ENCODE data around the gene RFC5.
A peak's percentile ranks its signal among the peaks of the same experiment; 100 is the strongest.

Gene RFC5

GRCh38 chr12:118034429-118035189 is 18.1 kb downstream of the RFC5 start:
- H3K36me3 ChIP-seq (ENCODE audit: control insufficient read depth in 2 of 2, insufficient read depth in 2 of 2, low read length in 2 of 2) = peaks cover 57 to 62% of the 10 kb centered on the region in 2 donors

GRCh38 chr12:118035190-118036041 is 18.9 kb downstream of the RFC5 start:
- peaks cover 56 to 60% of the 10 kb centered on the region in 2 donors for H3K36me3 ChIP-seq (ENCODE audit: control insufficient read depth in 2 of 2, insufficient read depth in 2 of 2, low read length in 2 of 2)

More at GRCh38 chr12:118034429-118035189, 18.1 kb downstream of the RFC5 start:
- H3K27me3 ChIP-seq (ENCODE audit: control insufficient read depth in 1 of 2, insufficient read depth in 2 of 2, low read length in 2 of 2) = no peaks in the 10 kb centered on the region
- H3K9me3 ChIP-seq (ENCODE audit: control insufficient read depth in 2 of 2, low read length in 2 of 2) = no peaks in the 10 kb centered on the region
- H3K4me1 ChIP-seq (ENCODE audit: control insufficient read depth, insufficient read depth, low read length) = no peaks in the 10 kb centered on the region
- H3K27ac ChIP-seq (ENCODE audit: low read length) = no peak overlapping the region
- no peak overlapping the region for H3K4me3 ChIP-seq (ENCODE audit: low read length in 2 of 2)
- H3K9ac ChIP-seq (ENCODE audit: low read length in 2 of 2) = peak overlapping the region in 1 of 2 donors; percentile 37

GRCh38 chr12:118036672-118037411 is 20.3 kb downstream of the RFC5 start:
- no peaks in the 10 kb centered on the region for H3K9me3 ChIP-seq (ENCODE audit: control insufficient read depth in 2 of 2, low read length in 2 of 2)
- H3K4me1 ChIP-seq (ENCODE audit: control insufficient read depth, insufficient read depth, low read length) = no peaks in the 10 kb centered on the region
- no peak overlapping the region for H3K27ac ChIP-seq (ENCODE audit: low read length)
- no peak overlapping the region for H3K9ac ChIP-seq (ENCODE audit: low read length in 2 of 2)
- H3K4me3 ChIP-seq (ENCODE audit: low read length in 2 of 2) = no peak overlapping the region
- peaks cover 62 to 64% of the 10 kb centered on the region in 2 donors for H3K36me3 ChIP-seq (ENCODE audit: control insufficient read depth in 2 of 2, insufficient read depth in 2 of 2, low read length in 2 of 2)
- H3K27me3 ChIP-seq (ENCODE audit: control insufficient read depth in 1 of 2, insufficient read depth in 2 of 2, low read length in 2 of 2) = no peaks in the 10 kb centered on the region

More at GRCh38 chr12:118035190-118036041, 18.9 kb downstream of the RFC5 start:
- H3K27ac ChIP-seq (ENCODE audit: low read length) = no peak overlapping the region
- no peak overlapping the region for H3K9ac ChIP-seq (ENCODE audit: low read length in 2 of 2)
- H3K9me3 ChIP-seq (ENCODE audit: control insufficient read depth in 2 of 2, low read length in 2 of 2) = no peaks in the 10 kb centered on the region
- H3K27me3 ChIP-seq (ENCODE audit: control insufficient read depth in 1 of 2, insufficient read depth in 2 of 2, low read length in 2 of 2) = no peaks in the 10 kb centered on the region
- no peak overlapping the region for H3K4me3 ChIP-seq (ENCODE audit: low read length in 2 of 2)
- no peaks in the 10 kb centered on the region for H3K4me1 ChIP-seq (ENCODE audit: control insufficient read depth, insufficient read depth, low read length)

- Histone ChIP-seq H3K4me3 (ENCODE audit: low read length in 2 of 2) (no peak overlapping the region), H3K27me3 (ENCODE audit: control insufficient read depth in 1 of 2, insufficient read depth in 2 of 2, low read length in 2 of 2) (no peaks in the 10 kb centered on the region), H3K27ac (ENCODE audit: low read length) (no peak overlapping the region), H3K9me3 (ENCODE audit: control insufficient read depth in 2 of 2, low read length in 2 of 2) (no peaks in the 10 kb centered on the region), H3K9ac (ENCODE audit: low read length in 2 of 2) (no peak overlapping the region), H3K36me3 (ENCODE audit: control insufficient read depth in 2 of 2, insufficient read depth in 2 of 2, low read length in 2 of 2) (peaks cover 69% of the 10 kb centered on the region in 2 donors), H3K4me1 (ENCODE audit: control insufficient read depth, insufficient read depth, low read length) (peaks cover under 1% of the 10 kb centered on the region)
These were observed 21.6 kb downstream of the RFC5 start for GRCh38 chr12:118038137-118038536.

- Histone ChIP-seq H3K4me3 (ENCODE audit: low read length in 2 of 2) (no peak overlapping the region), H3K9ac (ENCODE audit: low read length in 2 of 2) (no peak overlapping the region), H3K27me3 (ENCODE audit: control insufficient read depth in 1 of 2, insufficient read depth in 2 of 2, low read length in 2 of 2) (no peaks in the 10 kb centered on the region), H3K4me1 (ENCODE audit: control insufficient read depth, insufficient read depth, low read length) (peaks cover 2% of the 10 kb centered on the region), H3K9me3 (ENCODE audit: control insufficient read depth in 2 of 2, low read length in 2 of 2) (no peaks in the 10 kb centered on the region), H3K27ac (ENCODE audit: low read length) (no peak overlapping the region), H3K36me3 (ENCODE audit: control insufficient read depth in 2 of 2, insufficient read depth in 2 of 2, low read length in 2 of 2) (peaks cover 54 to 55% of the 10 kb centered on the region in 2 donors)
These were observed 25.6 kb downstream of the RFC5 start for GRCh38 chr12:118042091-118042490.

GRCh38 chr12:118044075-118044474 is 27.6 kb downstream of the RFC5 start:
- no peak overlapping the region for H3K9ac ChIP-seq (ENCODE audit: low read length in 2 of 2)
- H3K27me3 ChIP-seq (ENCODE audit: control insufficient read depth in 1 of 2, insufficient read depth in 2 of 2, low read length in 2 of 2) = no peaks in the 10 kb centered on the region
- H3K27ac ChIP-seq (ENCODE audit: low read length) = no peak overlapping the region
- peaks cover 2% of the 10 kb centered on the region for H3K4me1 ChIP-seq (ENCODE audit: control insufficient read depth, insufficient read depth, low read length)
- no peaks in the 10 kb centered on the region for H3K9me3 ChIP-seq (ENCODE audit: control insufficient read depth in 2 of 2, low read length in 2 of 2)
- H3K36me3 ChIP-seq (ENCODE audit: control insufficient read depth in 2 of 2, insufficient read depth in 2 of 2, low read length in 2 of 2) = peaks cover 43 to 47% of the 10 kb centered on the region in 2 donors
- H3K4me3 ChIP-seq (ENCODE audit: low read length in 2 of 2) = no peak overlapping the region

- no peak overlapping the region for H3K9ac ChIP-seq (ENCODE audit: low read length in 2 of 2)
- peaks cover 39 to 42% of the 10 kb centered on the region in 2 donors for H3K36me3 ChIP-seq (ENCODE audit: control insufficient read depth in 2 of 2, insufficient read depth in 2 of 2, low read length in 2 of 2)
- no peak overlapping the region for H3K27ac ChIP-seq (ENCODE audit: low read length)
- peaks cover 2% of the 10 kb centered on the region for H3K4me1 ChIP-seq (ENCODE audit: control insufficient read depth, insufficient read depth, low read length)
- no peaks in the 10 kb centered on the region for H3K27me3 ChIP-seq (ENCODE audit: control insufficient read depth in 1 of 2, insufficient read depth in 2 of 2, low read length in 2 of 2)
- H3K9me3 ChIP-seq (ENCODE audit: control insufficient read depth in 2 of 2, low read length in 2 of 2) = no peaks in the 10 kb centered on the region
- no peak overlapping the region for H3K4me3 ChIP-seq (ENCODE audit: low read length in 2 of 2)
These were observed 28.1 kb downstream of the RFC5 start for GRCh38 chr12:118044577-118044976.

- Histone ChIP-seq H3K36me3 (ENCODE audit: control insufficient read depth in 2 of 2, insufficient read depth in 2 of 2, low read length in 2 of 2) (peaks cover 29 to 39% of the 10 kb centered on the region in 2 donors), H3K9ac (ENCODE audit: low read length in 2 of 2) (no peak overlapping the region), H3K4me1 (ENCODE audit: control insufficient read depth, insufficient read depth, low read length) (peaks cover 2% of the 10 kb centered on the region), H3K4me3 (ENCODE audit: low read length in 2 of 2) (no peak overlapping the region), H3K27ac (ENCODE audit: low read length) (no peak overlapping the region), H3K27me3 (ENCODE audit: control insufficient read depth in 1 of 2, insufficient read depth in 2 of 2, low read length in 2 of 2) (no peaks in the 10 kb centered on the region), H3K9me3 (ENCODE audit: control insufficient read depth in 2 of 2, low read length in 2 of 2) (no peaks in the 10 kb centered on the region)
These were observed 29.9 kb downstream of the RFC5 start for GRCh38 chr12:118046430-118046829.

GRCh38 chr12:118050972-118051910 is 34.7 kb downstream of the RFC5 start:
- no peaks in the 10 kb centered on the region for H3K9me3 ChIP-seq (ENCODE audit: control insufficient read depth in 2 of 2, low read length in 2 of 2)
- H3K36me3 ChIP-seq (ENCODE audit: control insufficient read depth in 2 of 2, insufficient read depth in 2 of 2, low read length in 2 of 2) = peaks cover 3 to 12% of the 10 kb centered on the region in 2 donors
- H3K4me3 ChIP-seq (ENCODE audit: low read length in 2 of 2) = no peak overlapping the region
- peaks cover 23% of the 10 kb centered on the region for H3K4me1 ChIP-seq (ENCODE audit: control insufficient read depth, insufficient read depth, low read length)
- H3K27ac ChIP-seq (ENCODE audit: low read length) = no peak overlapping the region
- H3K27me3 ChIP-seq (ENCODE audit: control insufficient read depth in 1 of 2, insufficient read depth in 2 of 2, low read length in 2 of 2) = no peaks in the 10 kb centered on the region
- no peak overlapping the region for H3K9ac ChIP-seq (ENCODE audit: low read length in 2 of 2)
